WTC11 (cell line): ENCODE data around the gene MB.

ENCODE experiments used
- NR2C2 ChIP-seq: sonication (generic); formaldehyde crosslinking; IDR thresholded peaks from 2 replicates; pipeline ENCODE4 v1.8.0; 2022; ENCODE audit warnings: mild to moderate bottlenecking, missing genetic modification reagents
- ZNF138 ChIP-seq: sonication (generic); formaldehyde crosslinking; conservative IDR thresholded peaks from 2 replicates; pipeline ENCODE4 v1.8.1; 2022; ENCODE audit warnings: mild to moderate bottlenecking, moderate library complexity, missing genetic modification reagents
- ZNF416 ChIP-seq: fragments of 250-450 bp; sonication (Bioruptor Pico); IDR thresholded peaks from 2 replicates; pipeline ENCODE4 v1.9.0; 2021; ENCODE audit warnings: mild to moderate bottlenecking, inconsistent platforms
- TF ChIP-seq, protein P1 (sequence below): fragments of 200-600 bp; IDR thresholded peaks from 2 replicates; pipeline ENCODE4 v1.8.0; 2022; ENCODE audit warnings: antibody characterized with exemption

DNA sequence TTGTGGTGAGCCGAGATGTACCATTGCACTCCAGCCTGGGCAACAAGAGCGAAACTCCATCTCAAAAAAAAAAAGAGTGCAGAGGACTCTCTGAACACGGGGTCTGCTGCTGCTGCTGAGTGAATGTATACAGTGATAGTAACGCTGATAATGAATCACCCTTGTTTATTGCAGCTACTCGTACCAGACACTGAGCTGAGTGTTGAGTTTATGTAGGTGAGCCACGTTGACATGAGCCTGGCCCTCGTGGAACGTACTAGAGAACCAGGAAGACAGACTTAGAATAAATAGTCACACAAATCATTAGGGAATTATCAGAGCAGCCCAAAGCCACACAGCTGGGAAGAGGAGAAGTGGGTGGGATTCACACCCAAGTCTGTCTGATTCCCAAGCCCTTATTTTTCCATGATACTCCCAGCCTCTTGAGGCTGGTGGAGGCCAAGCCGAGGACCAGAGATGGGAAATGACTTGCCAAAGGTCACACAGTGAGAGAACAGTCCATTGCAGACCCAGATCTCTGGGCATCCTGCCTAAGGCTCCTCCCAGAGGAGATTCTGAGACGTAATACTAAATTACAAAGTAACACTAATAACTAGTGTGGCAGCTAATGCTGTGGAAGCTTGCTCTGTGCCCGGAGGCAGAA, 34.8 kb downstream of the MB start:
- TF ChIP-seq ZNF416, result no peak
- TF ChIP-seq, protein P1, sequence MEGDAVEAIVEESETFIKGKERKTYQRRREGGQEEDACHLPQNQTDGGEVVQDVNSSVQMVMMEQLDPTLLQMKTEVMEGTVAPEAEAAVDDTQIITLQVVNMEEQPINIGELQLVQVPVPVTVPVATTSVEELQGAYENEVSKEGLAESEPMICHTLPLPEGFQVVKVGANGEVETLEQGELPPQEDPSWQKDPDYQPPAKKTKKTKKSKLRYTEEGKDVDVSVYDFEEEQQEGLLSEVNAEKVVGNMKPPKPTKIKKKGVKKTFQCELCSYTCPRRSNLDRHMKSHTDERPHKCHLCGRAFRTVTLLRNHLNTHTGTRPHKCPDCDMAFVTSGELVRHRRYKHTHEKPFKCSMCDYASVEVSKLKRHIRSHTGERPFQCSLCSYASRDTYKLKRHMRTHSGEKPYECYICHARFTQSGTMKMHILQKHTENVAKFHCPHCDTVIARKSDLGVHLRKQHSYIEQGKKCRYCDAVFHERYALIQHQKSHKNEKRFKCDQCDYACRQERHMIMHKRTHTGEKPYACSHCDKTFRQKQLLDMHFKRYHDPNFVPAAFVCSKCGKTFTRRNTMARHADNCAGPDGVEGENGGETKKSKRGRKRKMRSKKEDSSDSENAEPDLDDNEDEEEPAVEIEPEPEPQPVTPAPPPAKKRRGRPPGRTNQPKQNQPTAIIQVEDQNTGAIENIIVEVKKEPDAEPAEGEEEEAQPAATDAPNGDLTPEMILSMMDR, result no peak
- TF ChIP-seq ZNF138, result no peak
- TF ChIP-seq NR2C2, result no peak
